GM18499 (cell line): ENCODE data around the gene PHAF1.

ENCODE experiments used
- ATAC-seq: cut with Tn5 transposase; IDR thresholded peaks from one replicate; pipeline ENCODE4 v1.9.1; 2021; ENCODE audit warnings: moderate number of reproducible peaks; ENCODE audit not compliant: insufficient read depth, unreplicated experiment

The PHAF1 gene

DNA sequence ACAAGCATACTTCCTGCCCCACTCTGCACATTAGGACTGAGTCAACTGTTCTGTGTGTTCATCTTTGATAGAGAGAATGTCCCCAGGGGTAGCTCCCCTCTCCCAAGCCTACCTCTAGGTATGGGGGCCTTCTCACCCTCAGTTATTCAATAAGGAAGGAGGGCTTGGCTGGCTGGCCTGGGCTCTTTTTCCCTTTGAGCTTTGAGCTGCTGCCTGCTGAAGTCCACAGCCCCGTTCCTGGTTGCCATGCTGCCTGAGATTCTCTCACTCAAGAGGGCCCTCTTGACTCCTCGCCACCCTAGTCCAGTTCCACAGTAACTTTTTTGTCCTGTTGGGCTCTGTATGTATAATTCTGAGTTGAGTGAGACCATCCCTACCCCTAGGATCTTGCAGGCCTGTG lies 36.0 kb downstream of the PHAF1 start:
- no peak for ATAC-seq

DNA sequence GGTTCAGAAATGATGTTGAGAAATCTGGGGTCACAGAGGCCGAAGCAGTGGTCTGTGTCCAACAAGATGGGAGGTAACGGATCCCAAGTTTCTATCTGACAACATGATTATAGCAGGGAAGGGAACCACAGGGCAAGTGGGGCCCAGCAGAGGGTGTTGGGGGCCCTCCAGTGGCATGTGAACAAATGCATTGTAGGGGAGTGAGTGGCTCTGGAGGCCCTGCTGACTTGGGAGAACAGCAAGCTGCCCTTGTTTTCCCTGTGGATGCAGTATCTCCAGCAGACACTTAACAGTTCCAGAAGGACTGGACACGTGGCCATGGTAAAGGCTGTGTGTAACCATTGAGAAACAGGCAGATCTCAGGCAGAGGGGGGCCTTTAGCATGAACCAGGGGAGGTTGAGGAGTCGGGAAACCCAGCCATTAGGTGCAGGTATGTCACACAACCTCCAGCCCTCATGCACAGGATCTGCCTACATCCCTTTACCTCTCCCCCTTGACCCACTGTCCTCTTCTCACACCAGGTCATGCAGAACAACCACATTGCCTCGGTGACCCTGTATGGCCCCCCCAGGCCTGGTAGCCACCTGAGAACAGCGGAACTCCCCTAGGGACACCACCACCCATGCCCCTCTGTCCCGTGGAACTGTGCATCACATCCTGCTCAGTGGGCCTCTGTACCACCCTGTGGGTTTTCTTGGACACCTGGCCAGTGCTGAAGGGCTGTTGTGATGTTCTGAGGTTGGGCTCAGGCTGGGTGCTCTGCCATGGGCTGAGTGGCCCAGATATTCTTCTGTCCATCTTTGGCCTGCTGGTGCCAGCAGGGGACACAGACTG lies 37.0 kb downstream of the PHAF1 start:
- no peak for ATAC-seq

DNA sequence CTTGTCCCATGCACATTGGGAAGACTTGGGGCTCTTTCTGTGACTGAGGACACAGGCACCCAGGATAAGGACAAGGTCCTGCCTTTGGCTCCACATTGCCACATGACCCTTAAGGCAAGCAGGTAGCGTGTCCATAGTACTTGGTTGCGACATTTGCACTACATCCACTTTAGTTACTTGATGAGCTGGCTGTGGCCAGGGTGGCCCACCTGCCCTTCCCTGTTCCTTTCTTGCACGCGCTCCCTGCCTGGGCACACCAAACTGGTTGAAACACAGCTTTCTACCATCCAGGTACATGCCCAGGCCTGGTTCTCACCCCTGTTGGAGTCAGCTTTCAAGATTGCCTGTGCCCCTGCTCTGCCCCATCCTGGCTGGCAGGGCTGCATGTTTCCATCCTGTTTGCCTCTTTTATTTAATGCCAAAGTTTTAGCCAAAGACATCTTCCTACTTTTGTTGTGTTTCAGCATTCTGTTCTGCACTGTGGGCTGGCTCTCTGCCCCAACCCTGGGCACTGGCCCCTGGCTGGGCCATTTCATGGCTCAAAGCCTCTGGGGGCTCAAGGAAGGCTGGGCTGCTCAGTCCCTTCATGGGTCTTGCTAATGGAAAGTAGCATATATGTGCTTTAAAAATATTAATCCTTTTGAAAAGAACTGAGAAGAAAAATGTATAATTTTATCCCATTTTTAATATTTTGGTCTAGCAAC lies 37.8 kb downstream of the PHAF1 start:
- ATAC-seq, result no peak

DNA sequence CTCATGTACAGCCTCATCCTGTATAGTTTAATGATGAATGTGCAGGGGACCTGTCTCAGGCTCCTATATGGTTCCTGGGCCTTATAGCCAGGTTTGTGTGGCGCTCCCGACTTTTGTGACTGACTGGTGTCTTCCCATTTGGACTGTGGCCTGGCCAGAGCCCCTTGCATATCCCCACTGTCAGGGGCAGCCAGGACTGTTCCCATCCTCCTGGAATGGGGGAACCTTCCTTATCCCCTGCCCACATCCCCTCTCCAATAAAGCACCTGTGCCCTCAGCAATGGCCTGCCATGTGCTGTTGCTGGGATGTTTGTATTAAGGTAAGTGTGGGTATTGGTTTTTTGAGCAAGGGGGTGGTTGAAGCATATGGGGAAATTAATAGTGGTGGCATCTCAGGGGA lies 38.5 kb downstream of the PHAF1 start:
- no peak for ATAC-seq

DNA sequence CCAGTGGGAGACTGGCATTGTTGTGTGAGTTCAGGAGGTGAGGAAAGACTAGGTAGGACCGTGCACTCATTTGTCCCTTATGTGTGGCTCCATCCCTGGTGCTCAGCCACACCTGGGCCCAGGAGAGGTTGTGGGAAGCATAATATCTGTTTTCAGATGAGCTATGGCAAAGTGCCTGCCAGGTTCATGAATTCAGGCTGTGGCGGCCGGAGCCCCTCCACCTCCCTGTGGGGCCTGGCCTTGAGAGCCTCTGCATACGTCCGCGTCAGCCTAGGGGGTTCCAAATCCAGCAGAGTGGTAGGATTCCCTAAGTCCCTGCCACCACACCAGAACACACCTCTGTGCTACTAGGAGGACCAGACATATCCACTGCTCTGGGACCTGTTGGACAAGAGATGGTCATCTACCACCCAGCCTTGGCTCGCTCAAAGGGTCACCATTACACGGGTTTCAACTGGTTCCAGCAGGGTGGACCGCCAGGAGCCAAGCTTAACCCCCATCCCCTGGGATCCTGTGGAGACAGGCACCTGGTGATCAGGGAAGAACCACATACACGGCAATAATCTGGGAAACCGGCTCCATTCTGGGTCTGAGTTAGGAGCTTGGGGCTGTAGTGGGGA lies 39.0 kb downstream of the PHAF1 start:
- no peak for ATAC-seq

DNA sequence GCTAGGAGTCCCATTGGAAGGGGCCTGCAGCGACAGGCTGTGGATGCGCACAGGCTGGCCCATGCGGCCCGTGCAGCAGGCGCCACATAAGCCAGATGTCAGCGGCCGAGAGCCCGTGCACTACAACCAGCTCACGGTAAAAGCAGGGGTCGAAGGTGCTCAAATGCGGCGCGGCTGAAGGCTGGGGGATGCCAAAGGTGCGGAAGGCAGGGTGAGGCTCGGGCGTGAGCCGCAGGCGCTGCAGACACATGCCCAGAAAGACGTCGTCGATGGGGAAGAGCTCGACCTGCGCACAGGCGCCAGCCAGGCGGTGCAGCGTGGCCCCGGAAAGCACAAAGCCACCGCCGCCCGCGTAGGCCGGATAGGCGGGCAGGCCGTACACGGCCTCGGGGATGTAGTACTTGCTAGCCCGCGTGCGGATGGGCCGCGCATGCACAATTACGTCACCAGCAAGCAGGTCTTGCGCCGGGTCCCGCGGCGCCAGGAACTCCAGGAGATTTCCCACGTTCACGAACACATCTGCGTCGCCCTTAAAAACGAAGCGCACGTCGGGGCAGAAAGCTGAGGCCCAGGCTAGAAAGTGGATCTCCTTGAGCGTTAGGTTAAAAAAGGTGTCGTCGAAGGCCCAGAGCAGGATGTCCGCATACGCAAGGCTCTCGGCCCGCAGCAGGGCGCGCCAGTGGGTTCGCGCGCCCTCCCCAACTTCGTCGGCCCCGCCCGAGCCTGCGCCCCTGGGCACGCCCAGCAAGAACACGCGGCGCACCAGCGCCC lies 39.7 kb downstream of the PHAF1 start:
- no peak for ATAC-seq

DNA sequence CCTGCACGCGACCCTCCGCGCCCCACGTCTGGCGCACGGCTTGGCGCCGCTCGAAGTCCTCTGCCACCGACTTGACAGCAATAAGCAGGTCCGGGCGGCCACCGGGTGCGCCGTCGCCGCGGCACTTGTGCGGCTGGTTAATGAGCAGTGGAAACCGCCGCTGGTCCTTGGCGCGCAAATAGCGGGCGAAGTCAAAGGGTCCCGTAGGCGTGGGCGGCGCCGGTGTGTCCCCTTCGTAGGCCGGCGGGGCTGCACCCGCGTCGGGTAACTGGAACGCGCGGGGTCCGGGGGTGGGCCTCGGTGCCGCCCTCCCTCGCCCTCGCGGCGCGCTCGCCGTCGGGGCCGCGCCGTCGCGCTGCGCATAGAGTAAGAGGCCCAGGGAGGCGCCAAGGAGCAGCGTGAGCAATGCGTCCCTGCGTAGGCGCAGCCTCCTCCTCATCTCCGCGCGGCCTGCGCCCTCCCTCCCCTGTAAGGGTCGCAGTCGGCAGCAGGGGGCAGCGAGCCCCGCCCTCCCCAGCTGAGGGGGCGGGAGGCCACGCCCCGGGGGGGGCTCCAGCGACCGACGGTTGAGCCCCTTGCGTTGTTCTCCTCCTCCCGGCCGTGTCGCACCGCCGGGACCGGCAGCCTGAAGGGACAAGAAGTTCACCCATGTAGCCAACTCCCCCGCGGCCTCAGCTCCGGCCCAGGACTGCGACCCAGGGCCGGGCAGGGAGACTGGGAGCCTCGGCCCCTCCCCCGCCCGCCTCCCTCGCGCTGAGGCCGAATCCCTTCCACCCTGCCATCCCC lies 40.5 kb downstream of the PHAF1 start:
- ATAC-seq, result no peak

DNA sequence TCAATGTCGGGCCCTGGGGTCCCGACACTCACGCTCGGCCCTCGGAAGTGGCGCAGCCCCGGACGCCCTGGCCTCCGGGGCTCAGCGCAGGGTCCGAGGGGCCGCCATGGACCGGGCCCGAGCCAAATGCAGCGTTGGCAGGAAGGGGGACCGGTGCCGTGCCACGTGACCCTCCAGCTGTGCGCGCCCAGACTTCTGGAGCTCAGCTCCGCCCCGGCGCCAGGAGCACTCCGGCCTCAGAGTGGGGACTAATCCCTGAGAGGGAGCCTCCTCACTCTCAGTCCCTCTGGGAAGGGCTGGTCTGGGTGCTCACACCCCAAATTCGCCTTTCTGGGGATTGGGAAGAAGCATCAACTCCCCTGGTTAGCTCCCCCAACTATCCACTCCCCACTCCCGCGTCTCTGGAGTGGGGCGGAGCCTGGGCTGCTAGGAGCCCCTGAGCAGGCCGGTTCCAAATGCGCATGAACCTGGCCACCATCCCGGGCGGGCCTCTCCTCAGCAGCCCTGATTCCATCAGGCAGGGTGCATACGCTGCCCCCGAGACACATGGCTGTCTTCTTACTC lies 41.2 kb downstream of the PHAF1 start, which contains the start of gene B3GNT9:
Gene B3GNT9 (minus strand): TSS at position 166 of the 564 bp plus-strand sequence. CDS start 513 bp downstream, outside the sequence.
- no peak for ATAC-seq

DNA sequence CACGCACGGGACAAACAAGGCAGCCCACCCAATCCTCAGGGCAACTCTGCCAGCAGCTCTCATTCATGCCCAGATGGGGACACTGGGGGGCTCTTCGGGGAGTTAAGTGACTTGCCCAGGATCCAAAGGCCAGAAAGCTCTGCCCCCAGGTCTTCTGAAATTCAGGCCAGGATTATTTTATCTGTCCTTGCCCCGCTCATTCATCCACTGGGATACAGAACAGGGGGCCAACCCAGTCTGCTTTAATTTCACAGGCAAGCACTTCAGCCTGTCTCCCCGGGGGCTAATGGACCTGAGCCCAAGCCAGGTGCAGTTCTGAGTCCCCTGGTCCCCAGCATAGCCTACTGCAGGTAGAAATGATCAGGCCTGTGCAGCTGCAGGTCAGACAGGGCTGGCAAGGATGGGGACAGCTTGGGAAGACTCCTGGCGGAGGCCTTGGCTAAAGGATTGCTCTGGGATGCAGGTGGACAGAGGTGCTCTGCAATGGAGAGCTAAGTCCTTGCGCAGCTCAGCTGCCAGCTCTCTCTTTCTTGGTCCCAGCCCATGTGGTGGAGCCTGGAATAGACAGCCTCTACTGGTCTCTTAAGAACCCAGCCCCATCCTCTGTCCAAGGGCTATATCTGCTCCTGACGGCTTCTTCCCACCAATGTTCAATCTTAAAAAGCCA lies 41.8 kb downstream of the PHAF1 start:
- ATAC-seq, result no peak

DNA sequence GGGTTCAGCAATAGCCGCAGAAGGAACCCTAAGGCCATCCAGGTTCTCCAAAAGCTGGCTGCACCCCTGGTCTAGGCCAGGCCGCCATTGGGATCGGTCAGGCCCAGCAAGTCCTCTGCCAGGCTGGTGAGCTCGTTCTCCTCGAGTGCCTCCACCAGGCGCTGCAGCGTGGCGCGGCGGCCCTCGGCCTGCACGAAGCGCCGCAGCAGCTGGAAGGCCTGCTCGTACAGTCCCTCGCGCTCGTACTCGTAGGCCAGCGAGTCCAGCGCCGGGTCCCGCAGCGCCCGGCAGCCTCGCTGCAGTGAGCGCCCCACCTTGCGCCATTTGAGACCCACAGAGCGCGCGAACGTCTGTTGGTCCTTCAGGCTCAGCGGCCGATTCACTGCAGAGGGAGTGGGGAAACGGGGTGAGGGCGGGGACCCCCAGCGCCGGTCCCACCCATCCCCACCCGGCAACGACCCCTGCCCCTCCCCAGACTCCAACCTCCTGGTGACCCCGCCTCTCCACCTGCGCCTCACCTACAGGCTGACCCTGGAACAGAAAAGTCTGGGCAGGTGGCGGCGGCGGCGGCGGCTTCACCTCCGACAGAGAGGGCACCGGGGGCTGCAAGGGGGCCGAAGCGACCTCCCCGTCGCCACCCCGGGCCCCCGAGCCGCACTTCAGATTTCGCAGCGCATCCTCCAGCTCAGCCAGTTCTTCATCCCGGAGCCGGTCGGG lies 45.0 kb downstream of the PHAF1 start:
- no peak for ATAC-seq

DNA sequence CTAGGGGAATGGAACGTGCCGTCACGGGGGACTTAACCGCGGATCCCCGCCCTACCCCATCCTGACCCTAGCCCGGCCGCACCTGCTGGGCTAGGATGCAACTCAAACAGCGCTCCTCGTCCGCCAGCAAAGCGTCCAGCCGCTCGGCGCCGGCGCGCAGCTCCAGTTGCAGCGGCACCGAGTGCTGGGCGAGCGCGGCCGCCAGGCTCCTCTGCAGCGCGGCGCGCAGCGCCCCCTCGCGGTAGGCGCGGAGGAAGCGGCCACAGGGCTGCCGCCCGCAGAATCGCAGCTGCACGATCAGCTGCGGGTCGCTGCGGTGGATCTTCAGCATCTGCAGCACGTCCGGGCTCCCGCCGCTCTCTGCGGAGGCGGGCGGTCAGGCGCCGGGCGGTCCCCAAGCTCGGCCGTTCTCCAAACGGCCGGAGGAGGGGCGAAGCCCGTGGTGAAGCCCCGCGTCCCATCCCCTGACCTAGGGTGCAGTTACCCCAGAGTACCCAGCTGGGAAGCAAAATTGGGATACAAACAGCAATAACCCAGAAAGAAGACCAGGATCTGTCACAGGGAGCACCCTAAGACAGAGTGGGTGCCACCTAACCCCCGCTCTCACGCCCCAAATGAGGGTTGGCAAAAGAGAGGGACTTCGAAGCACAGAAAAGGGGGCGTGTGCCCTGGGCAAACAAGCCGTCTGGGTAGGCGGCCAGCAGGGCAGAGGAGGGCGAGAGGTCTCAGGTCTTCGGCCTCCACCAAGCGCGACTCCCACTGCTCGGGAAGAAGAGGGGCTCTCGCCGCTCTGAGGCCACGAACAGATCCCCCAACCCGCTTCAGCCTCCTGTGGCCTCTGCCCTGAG lies 45.8 kb downstream of the PHAF1 start:
- no peak for ATAC-seq

DNA sequence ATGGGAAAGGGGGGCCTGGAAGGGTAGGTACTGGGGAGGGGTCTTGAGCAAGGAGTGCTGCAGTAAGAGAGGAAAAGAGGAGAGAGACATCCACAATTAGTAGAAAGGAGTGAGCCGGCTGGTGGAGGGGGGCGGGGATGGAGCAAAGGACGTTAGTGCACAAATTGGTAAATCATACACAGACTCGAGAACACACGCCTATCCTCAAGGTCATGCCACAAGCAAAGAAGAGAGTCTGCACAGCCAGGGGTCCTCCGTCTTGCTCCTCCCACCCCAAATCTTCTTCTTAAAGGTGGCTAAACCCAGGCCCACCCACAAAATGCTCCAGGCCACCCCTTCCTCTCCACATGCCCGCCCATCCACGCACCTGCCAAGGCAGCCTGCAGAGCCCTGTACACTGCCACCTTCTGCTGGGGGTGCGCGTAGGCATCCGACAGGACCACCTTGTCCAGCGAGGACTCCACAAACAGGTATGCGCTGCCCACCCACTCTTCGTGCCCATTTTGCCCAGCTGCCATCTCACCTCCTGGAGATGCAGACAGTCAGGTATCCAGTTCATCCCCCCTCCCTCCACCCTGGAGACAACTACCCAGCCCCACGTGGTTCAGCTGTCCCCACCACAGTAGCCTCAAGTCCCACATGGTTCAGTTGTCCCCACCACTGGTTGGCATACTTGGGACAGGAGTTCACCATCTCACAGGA lies 46.6 kb downstream of the PHAF1 start:
- ATAC-seq, result no peak

DNA sequence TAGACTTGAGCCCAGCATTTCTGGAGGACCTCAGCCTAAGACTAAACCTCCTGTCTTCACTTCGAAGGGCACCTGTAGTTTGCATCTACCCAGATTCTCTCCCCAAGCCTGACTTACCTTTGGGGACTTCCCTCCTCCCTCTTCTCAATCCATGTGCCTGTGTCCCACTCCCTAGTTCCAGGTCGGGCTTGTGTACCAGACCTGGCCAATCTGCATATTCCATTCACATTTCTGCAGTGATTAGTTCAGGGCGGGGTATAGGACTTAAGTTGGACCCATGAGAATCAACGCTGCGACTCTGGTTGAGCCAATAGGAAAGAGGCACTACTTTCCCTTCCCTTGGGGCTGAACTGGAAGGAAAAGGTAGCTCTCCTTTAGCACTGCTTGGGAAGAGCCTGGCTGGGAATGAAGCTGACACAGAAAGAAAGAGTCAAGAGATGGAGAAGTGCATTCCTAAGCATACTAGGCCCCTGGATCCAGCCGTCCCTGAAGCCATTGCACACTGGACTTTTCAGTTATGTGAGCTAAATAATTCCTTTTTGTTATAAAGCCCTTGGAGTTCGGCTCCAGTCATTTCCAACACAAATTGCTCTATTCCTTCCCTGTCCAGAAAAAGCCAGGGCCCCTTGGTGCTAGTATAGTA lies 47.5 kb downstream of the PHAF1 start:
- ATAC-seq, result no peak

DNA sequence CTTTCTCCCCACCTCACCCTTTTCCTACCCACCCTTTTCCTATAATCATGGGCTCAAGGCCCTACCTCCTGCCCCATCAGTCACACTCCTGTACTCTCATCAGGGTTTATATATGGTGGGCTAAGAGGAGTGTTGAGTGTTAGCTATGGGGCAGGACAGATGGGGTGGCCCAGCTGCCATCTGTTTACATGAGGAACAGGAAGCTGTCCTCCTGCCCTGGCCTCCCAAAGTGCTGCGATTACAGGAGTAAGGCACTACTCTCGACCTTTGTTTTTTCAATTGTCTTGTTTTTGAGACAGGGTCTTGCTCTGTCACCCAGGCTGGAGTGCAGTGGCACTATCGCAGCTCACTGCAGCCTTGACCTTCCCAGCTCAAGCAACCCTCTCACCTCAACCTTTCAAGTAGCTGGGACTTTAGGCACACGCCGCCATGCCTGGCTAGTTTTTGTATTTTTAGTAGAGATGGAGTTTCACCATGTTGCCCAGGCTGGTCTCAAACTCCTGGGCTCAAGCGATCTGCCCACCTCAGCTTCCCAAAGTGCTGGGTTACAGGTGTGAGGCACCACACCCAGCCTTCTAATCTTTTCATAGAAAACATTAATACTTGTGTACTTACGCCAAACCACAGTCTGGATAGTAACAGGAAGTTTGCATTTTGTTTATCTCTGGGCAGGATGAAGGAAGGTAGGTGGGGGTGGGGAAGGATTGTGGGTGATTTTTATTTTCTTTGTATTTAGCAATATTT lies 48.3 kb downstream of the PHAF1 start:
- no peak for ATAC-seq
